Measurements from ENCODE around the gene GSDMA. TPM values are rescaled to one million over a fixed set of nuclear protein-coding genes. Genes with fewer than 3 reads are reported as not detected.

Gene GSDMA
- total RNA-seq, 4 donors from 2014 or later, result 0.20 TPM; not detected in 3

GRCh38 chr17:39970157-39970692 lies 7.4 kb downstream of the GSDMA start:
- TF ChIP-seq POLR2A (IDR thresholded peaks at IDR 0.05) (no peak), CTCF (IDR thresholded peaks at IDR 0.05) (no peak), EP300 (IDR thresholded peaks at IDR 0.05) (no peak)
- 52 to 63% methylated on average over 7 of the region's 7 CpGs for WGBS, 2 donors

GRCh38 chr17:39971076-39971603 lies 8.3 kb downstream of the GSDMA start:
- Histone ChIP-seq H3K9me3 (no peaks in the 10 kb centered on the region), H3K4me3 (no peak overlapping the region), H3K27ac (no peak overlapping the region), H3K36me3 (no peaks in the 10 kb centered on the region), H3K4me1 (no peaks in the 10 kb centered on the region), H3K27me3 (peaks cover 0 to 6% of the 10 kb centered on the region in 2 donors)
- no peak for DNase-seq (ENCODE audit: low spot score in 2 of 2)
- TF ChIP-seq CTCF (IDR thresholded peaks at IDR 0.05) (no peak), EP300 (IDR thresholded peaks at IDR 0.05) (no peak), POLR2A (IDR thresholded peaks at IDR 0.05) (no peak)
- WGBS, 2 donors, result 74 to 83% methylated on average over 4 of the region's 4 CpGs

More at GRCh38 chr17:39970157-39970692, 7.4 kb downstream of the GSDMA start:
- Histone ChIP-seq H3K27ac (no peak overlapping the region), H3K9me3 (no peaks in the 10 kb centered on the region), H3K27me3 (no peaks in the 10 kb centered on the region), H3K4me1 (no peaks in the 10 kb centered on the region), H3K36me3 (no peaks in the 10 kb centered on the region), H3K4me3 (no peak overlapping the region)
- DNase-seq (ENCODE audit: low spot score in 2 of 2), result no peak

GRCh38 chr17:39972271-39972670 lies 9.5 kb downstream of the GSDMA start:
- Histone ChIP-seq H3K4me3 (no peak overlapping the region), H3K27me3 (peaks cover 0 to 6% of the 10 kb centered on the region in 2 donors), H3K36me3 (no peaks in the 10 kb centered on the region), H3K9me3 (no peaks in the 10 kb centered on the region), H3K27ac (peak overlapping the region in 1 of 4 donors; percentile 64), H3K4me1 (no peaks in the 10 kb centered on the region)
- peak in 1 of 2 donors; percentile 18 for TF ChIP-seq EP300 (IDR thresholded peaks at IDR 0.05)
- no peak for TF ChIP-seq POLR2A (IDR thresholded peaks at IDR 0.05)
- WGBS, 2 donors, result 18 to 21% methylated on average over 3 of the region's 3 CpGs
- no peak for DNase-seq (ENCODE audit: low spot score in 2 of 2)

- no peaks in the 10 kb centered on the region for H3K9me3 ChIP-seq
- DNase-seq (ENCODE audit: low spot score in 2 of 2), result no peak
- no peak overlapping the region for H3K4me3 ChIP-seq
- no peaks in the 10 kb centered on the region for H3K4me1 ChIP-seq
- peaks cover 0 to 6% of the 10 kb centered on the region in 2 donors for H3K27me3 ChIP-seq
- peak overlapping the region in 1 of 4 donors; percentile 54 for H3K27ac ChIP-seq
- no peaks in the 10 kb centered on the region for H3K36me3 ChIP-seq
- no peak for TF ChIP-seq POLR2A (IDR thresholded peaks at IDR 0.05)
- TF ChIP-seq EP300 (IDR thresholded peaks at IDR 0.05), result no peak
- TF ChIP-seq CTCF (IDR thresholded peaks at IDR 0.05), result no peak
- WGBS, 2 donors, result 87 to 94% methylated on average over 2 of the region's 2 CpGs
These were observed 10.7 kb downstream of the GSDMA start for GRCh38 chr17:39973496-39973895.

GRCh38 chr17:39974433-39974832 lies 11.6 kb downstream of the GSDMA start:
- H3K27me3 ChIP-seq, result peaks cover 0 to 6% of the 10 kb centered on the region in 2 donors
- H3K4me1 ChIP-seq, result peaks cover 0 to 5% (median under 1%) of the 10 kb centered on the region in 4 donors
- 75 to 81% methylated on average over 5 of the region's 5 CpGs for WGBS, 2 donors
- TF ChIP-seq CTCF (IDR thresholded peaks at IDR 0.05), result no peak
- no peak for DNase-seq (ENCODE audit: low spot score in 2 of 2)
- no peaks in the 10 kb centered on the region for H3K36me3 ChIP-seq
- no peak overlapping the region for H3K27ac ChIP-seq
- H3K4me3 ChIP-seq, result no peak overlapping the region
- no peaks in the 10 kb centered on the region for H3K9me3 ChIP-seq
